Rectal smooth muscle tissue (tissue), 1 donor: ENCODE measurements around the gene P4HA3.

Experiments
- H3K27ac ChIP-seq: one replicate; pipeline ENCODE4 v1.7.0; 2013; ENCODE audit warnings: low read depth, low read length, inconsistent platforms
- H3K27me3 ChIP-seq: one replicate; pipeline ENCODE4 v1.7.0; 2013; ENCODE audit warnings: low read length; ENCODE audit not compliant: control insufficient read depth, insufficient read depth
- H3K36me3 ChIP-seq: one replicate; pipeline ENCODE4 v1.7.0; 2013; ENCODE audit warnings: low read length; ENCODE audit not compliant: control insufficient read depth, insufficient read depth
- H3K4me1 ChIP-seq: one replicate; pipeline ENCODE4 v1.7.0; 2013; ENCODE audit warnings: low read length; ENCODE audit not compliant: control insufficient read depth, insufficient read depth
- H3K4me3 ChIP-seq: one replicate; pipeline ENCODE4 v1.7.0; 2013; ENCODE audit warnings: low read length
- H3K9ac ChIP-seq: one replicate; pipeline ENCODE4 v1.7.0; 2013; ENCODE audit warnings: low read length

P4HA3 gene

GRCh38 chr11:74327076-74327475, 15.6 kb upstream of the P4HA3 start:
- H3K27ac ChIP-seq = no peak overlapping the region
- H3K36me3 ChIP-seq = no peaks in the 10 kb centered on the region
- H3K27me3 ChIP-seq = no peaks in the 10 kb centered on the region
- H3K4me3 ChIP-seq = no peak overlapping the region
- H3K9ac ChIP-seq = no peak overlapping the region
- peaks cover 22% of the 10 kb centered on the region for H3K4me1 ChIP-seq

GRCh38 chr11:74326665-74327064, 15.2 kb upstream of the P4HA3 start:
- Histone ChIP-seq H3K36me3 (no peaks in the 10 kb centered on the region), H3K4me3 (no peak overlapping the region), H3K9ac (no peak overlapping the region), H3K27me3 (no peaks in the 10 kb centered on the region), H3K27ac (no peak overlapping the region), H3K4me1 (peaks cover 22% of the 10 kb centered on the region)

- Histone ChIP-seq H3K4me3 (peak overlapping the region; percentile 24), H3K4me1 (peaks cover 22% of the 10 kb centered on the region), H3K27me3 (no peaks in the 10 kb centered on the region), H3K36me3 (no peaks in the 10 kb centered on the region), H3K9ac (no peak overlapping the region), H3K27ac (no peak overlapping the region)
Observed at GRCh38 chr11:74325649-74326645, 14.5 kb upstream of the P4HA3 start.

GRCh38 chr11:74322667-74323066, 11.2 kb upstream of the P4HA3 start:
- peaks cover 25% of the 10 kb centered on the region for H3K4me1 ChIP-seq
- no peaks in the 10 kb centered on the region for H3K27me3 ChIP-seq
- H3K36me3 ChIP-seq = no peaks in the 10 kb centered on the region
- H3K4me3 ChIP-seq = no peak overlapping the region
- H3K27ac ChIP-seq = no peak overlapping the region
- H3K9ac ChIP-seq = no peak overlapping the region

GRCh38 chr11:74321487-74322188, 10.2 kb upstream of the P4HA3 start:
- H3K27me3 ChIP-seq = no peaks in the 10 kb centered on the region
- no peaks in the 10 kb centered on the region for H3K36me3 ChIP-seq
- H3K4me1 ChIP-seq = peaks cover 24% of the 10 kb centered on the region
- no peak overlapping the region for H3K4me3 ChIP-seq
- H3K9ac ChIP-seq = no peak overlapping the region
- H3K27ac ChIP-seq = no peak overlapping the region

GRCh38 chr11:74320538-74320937, 9.1 kb upstream of the P4HA3 start:
- no peak overlapping the region for H3K27ac ChIP-seq

GRCh38 chr11:74319139-74319816, 7.8 kb upstream of the P4HA3 start:
- H3K27me3 ChIP-seq = no peaks in the 10 kb centered on the region
- H3K36me3 ChIP-seq = no peaks in the 10 kb centered on the region
- H3K4me3 ChIP-seq = no peak overlapping the region
- H3K27ac ChIP-seq = no peak overlapping the region
- H3K4me1 ChIP-seq = peaks cover 10% of the 10 kb centered on the region
- no peak overlapping the region for H3K9ac ChIP-seq

More at GRCh38 chr11:74320538-74320937, 9.1 kb upstream of the P4HA3 start:
- peaks cover 13% of the 10 kb centered on the region for H3K4me1 ChIP-seq
- no peaks in the 10 kb centered on the region for H3K27me3 ChIP-seq
- H3K9ac ChIP-seq = no peak overlapping the region
- no peak overlapping the region for H3K4me3 ChIP-seq
- no peaks in the 10 kb centered on the region for H3K36me3 ChIP-seq

- no peak overlapping the region for H3K9ac ChIP-seq
- H3K27ac ChIP-seq = no peak overlapping the region
- no peaks in the 10 kb centered on the region for H3K36me3 ChIP-seq
- peaks cover 10% of the 10 kb centered on the region for H3K4me1 ChIP-seq
- no peaks in the 10 kb centered on the region for H3K27me3 ChIP-seq
- H3K4me3 ChIP-seq = no peak overlapping the region
Observed at GRCh38 chr11:74318241-74318932, 6.9 kb upstream of the P4HA3 start.

- Histone ChIP-seq H3K27ac (no peak overlapping the region), H3K36me3 (no peaks in the 10 kb centered on the region), H3K4me1 (peaks cover 3% of the 10 kb centered on the region), H3K4me3 (no peak overlapping the region), H3K9ac (no peak overlapping the region), H3K27me3 (no peaks in the 10 kb centered on the region)
Observed at GRCh38 chr11:74316772-74317505, 5.5 kb upstream of the P4HA3 start.

GRCh38 chr11:74312326-74312725, 886 bp upstream of the P4HA3 start:
- Histone ChIP-seq H3K36me3 (no peaks in the 10 kb centered on the region), H3K27ac (no peak overlapping the region), H3K4me1 (no peaks in the 10 kb centered on the region), H3K9ac (no peak overlapping the region), H3K4me3 (no peak overlapping the region), H3K27me3 (peaks cover 3% of the 10 kb centered on the region)

- H3K36me3 ChIP-seq = no peaks in the 10 kb centered on the region
- H3K27ac ChIP-seq = no peak overlapping the region
- no peaks in the 10 kb centered on the region for H3K4me1 ChIP-seq
- H3K9ac ChIP-seq = no peak overlapping the region
- H3K27me3 ChIP-seq = peaks cover 3% of the 10 kb centered on the region
- H3K4me3 ChIP-seq = peak overlapping the region; percentile 63
Observed at GRCh38 chr11:74310857-74311256, 583 bp downstream of the P4HA3 start.
